Measurements from ENCODE around the gene FOXN3.

DNA sequence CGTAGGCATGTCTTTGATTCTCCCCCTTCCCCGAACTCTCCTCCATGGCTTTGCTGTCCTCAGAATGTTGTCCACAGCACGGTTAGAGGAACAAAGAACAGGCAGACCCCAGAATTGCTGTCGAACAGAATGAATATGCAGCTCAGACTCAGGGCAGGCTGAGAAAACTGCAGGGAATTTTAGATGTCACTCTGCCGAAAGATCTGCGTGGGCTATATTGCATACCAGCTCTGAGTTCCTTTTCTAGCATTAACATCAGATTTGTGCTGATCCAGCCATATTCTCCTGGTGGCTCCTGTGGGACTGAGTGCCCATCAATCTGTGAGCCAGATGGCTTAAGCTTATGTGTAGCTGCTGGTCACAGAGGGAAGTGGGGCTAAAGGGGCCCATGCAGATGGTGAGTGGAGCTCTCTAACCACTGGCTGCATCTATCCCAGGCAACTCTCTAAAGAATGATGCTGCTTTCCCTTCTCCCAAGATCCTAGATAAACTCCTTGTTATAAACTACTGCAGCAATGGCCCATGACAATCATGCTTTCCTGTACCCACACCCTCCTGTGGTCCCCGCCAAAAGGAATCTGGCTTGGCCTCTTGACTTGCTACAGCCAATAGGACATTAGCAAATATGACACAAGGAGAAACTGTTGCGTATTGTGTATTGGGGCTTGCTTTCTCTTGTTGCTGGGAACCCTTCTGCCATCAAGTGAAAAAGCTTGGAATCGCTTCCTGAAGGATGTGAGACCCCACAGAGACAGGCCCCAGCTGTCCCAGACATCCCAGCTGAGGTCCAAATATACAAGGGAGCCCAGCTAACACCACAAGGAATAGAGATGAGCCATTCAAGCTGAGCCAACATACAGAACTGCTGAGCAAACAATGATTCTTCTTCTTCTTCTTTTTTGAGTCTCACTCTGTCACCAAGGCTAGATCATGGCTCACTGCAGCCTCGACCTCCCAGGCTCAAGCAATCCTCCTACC lies 101.3 kb downstream of the FOXN3 start:
- TF ChIP-seq, protein P1, sequence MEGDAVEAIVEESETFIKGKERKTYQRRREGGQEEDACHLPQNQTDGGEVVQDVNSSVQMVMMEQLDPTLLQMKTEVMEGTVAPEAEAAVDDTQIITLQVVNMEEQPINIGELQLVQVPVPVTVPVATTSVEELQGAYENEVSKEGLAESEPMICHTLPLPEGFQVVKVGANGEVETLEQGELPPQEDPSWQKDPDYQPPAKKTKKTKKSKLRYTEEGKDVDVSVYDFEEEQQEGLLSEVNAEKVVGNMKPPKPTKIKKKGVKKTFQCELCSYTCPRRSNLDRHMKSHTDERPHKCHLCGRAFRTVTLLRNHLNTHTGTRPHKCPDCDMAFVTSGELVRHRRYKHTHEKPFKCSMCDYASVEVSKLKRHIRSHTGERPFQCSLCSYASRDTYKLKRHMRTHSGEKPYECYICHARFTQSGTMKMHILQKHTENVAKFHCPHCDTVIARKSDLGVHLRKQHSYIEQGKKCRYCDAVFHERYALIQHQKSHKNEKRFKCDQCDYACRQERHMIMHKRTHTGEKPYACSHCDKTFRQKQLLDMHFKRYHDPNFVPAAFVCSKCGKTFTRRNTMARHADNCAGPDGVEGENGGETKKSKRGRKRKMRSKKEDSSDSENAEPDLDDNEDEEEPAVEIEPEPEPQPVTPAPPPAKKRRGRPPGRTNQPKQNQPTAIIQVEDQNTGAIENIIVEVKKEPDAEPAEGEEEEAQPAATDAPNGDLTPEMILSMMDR (IDR thresholded peaks at IDR 0.05; ENCODE audit: insufficient read depth, low read depth, low read length), result no peak
- no peak for TF ChIP-seq EZH2 (IDR thresholded peaks at IDR 0.05; ENCODE audit: insufficient read depth, low read length)

Data from astrocyte (in vitro differentiated cells and primary cell).